GM19035 (cell line): ENCODE data around the gene EPHB2.

Experiments used
- ATAC-seq: cut with Tn5 transposase; IDR thresholded peaks from one replicate; pipeline ENCODE4 v1.9.1; 2021; ENCODE audit not compliant: unreplicated experiment

The EPHB2 gene

GRCh38 chr1:22877112-22877915 is 166.7 kb downstream of the EPHB2 start:
- no peak for ATAC-seq

GRCh38 chr1:22877980-22878379 is 167.3 kb downstream of the EPHB2 start:
- no peak for ATAC-seq

GRCh38 chr1:22878626-22879025 is 168.0 kb downstream of the EPHB2 start:
- no peak for ATAC-seq

- ATAC-seq, result no peak
These were observed 168.8 kb downstream of the EPHB2 start for GRCh38 chr1:22879445-22879844.

DNA sequence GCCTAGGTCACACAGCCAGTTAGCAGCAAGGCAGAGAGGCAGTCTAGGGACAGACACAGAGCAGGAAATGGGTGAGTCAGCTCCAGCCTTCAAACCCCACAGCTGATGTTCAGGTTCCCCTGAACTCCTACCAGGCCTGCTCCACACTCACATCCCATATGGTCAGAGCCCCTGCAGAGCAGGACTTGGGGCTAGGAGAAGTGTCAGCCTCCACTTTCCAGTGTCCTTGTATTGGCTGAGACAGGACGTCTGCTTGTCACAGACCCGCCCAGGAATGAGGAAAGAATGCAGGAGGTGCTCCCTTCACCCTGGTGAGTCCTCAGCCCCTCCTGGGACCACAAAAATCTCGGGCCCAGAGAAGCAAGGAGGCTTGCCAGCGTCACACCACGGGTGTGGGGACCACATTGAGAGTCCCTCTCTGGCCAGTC is 169.5 kb downstream of the EPHB2 start:
- ATAC-seq, result no peak

GRCh38 chr1:22883406-22883805 is 172.8 kb downstream of the EPHB2 start:
- no peak for ATAC-seq

DNA sequence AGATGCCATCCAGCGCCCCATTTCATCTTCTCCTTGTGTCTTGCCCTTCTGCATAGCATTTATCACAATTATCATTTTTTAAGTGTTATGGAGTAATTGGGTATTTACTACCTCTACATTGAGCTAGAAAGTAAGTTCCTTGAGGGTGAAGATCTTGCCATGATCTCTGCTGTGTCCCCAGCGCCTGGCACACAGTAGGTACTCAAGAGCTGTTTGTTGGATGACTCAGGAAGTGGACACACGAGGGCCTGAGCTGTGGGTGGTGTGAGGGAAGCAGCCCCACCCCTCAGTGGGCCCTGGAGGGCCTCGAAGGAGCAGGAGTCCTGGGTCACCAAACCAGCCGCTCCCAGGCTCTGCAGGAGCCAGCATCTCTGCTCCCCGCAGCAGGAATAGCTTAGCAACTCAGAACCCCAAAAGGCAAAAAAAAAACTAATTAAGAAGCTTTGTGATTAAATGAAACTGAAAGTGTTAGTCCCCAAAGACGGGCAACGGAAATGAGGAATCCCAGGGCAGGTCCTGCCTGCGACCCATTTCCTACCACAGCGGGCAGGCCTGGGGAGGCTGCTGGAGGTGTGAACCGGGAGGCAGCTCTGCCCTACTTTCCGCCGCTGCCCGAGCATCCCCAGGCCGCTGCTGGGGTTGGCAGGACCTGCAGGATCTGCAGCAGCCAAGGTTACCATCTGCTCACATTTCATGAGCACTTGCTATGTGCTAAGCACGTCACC is 174.3 kb downstream of the EPHB2 start:
- no peak for ATAC-seq

DNA sequence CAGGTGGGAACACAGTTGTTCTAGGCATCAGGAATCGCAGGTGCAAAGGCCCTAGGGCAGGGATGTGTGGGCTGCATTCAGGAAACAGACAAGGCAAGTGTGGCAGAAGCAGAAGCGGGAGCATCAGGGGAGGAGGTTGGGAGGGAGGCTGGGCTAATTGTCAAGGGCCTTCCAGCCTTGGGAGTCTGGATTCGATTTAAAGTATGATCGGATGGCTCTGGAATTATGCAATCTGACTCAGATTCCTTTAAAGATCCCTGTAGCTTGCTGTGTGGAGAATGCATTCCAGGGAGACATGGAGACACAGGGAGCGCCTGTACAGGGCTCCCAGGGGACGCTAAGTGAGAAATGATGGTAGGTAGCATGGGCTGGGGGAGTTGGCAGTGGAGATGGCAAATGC is 175.6 kb downstream of the EPHB2 start:
- ATAC-seq, result no peak

DNA sequence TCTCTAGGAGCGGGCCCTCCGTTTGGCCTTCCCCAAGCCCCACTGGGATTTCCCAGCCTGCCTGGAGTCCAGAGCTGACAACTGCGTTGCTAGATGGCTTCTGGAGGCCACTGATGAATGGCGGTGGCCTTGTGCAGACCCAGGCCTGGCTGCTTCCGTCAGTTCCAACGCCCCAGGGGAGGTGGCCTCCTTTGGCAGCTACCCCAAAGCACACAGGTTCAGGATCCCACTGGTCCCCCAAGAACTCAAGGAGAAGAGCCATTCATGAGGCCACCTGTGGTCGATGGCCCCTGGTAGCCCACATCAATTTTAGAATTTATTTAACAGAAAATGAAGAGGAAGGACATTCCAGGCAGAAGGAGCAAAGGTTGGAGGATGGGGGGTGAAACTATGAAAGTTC is 176.9 kb downstream of the EPHB2 start:
- ATAC-seq, result no peak

- no peak for ATAC-seq
These were observed 177.9 kb downstream of the EPHB2 start for GRCh38 chr1:22888320-22889075.

DNA sequence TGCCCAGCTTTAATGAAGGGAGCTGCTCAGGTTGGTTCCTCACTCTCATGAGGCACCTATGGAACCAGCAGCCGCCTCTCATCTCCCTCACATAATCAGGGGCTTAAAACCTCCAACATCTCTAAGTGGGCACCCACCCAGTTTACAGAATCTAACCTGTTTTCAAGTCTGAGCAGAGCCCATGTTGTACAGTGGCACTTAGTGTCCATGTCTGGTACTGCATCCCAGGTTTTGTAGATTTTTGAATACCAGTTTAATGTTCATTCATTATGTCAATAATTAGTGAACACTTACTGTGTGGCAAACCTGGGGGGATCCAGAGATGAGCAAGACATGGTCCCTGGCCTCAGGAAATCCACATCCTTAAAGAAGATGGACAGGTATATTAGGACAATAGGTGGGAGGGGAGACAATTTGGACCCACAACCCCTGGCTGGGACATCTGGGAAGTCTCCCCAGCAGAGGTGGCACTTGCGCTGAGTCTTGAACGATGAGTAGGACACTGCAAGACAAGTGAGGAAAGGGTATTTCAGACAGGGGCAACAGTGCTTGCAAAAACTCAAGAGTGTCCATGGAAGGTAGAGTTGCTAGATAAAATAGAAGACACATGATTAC is 178.7 kb downstream of the EPHB2 start:
- no peak for ATAC-seq

GRCh38 chr1:22892789-22893188 is 182.2 kb downstream of the EPHB2 start:
- ATAC-seq, result no peak

DNA sequence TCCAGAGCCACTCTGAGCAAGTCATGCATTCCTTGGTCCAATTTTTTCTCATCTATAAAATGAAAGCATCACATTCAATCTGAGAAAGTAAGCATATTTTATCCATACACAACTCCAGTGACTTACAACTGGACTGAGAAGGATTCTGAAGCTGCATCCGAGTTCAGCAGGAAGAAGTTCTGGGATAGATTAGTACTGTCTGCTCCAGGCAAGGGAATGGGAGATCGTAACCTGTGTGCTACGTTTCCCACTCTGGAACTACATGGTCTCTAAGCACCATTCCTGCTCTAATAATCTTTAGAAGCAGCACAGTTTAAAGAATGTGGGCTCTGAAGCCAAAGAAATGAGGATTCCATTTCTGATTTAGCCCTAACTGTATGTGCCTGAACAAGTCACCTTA is 182.7 kb downstream of the EPHB2 start:
- ATAC-seq, result no peak

DNA sequence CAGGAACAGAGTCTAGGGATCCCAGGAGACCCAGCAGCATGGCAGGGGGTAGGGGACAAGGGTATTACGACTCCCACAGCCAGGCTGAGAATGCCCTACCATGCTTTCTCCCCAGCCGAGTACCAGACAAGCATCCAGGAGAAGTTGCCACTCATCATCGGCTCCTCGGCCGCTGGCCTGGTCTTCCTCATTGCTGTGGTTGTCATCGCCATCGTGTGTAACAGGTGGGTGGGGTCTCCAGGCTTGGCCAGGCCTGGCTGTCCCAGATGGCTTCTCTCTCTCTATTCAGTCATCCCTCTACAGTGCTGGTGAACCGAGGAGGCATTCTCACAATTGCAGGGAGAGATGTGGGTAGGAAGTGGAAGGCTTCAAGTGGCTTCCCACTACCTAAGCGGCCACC is 184.7 kb downstream of the EPHB2 start:
- no peak for ATAC-seq

GRCh38 chr1:22896184-22896583 is 185.5 kb downstream of the EPHB2 start:
- no peak for ATAC-seq

DNA sequence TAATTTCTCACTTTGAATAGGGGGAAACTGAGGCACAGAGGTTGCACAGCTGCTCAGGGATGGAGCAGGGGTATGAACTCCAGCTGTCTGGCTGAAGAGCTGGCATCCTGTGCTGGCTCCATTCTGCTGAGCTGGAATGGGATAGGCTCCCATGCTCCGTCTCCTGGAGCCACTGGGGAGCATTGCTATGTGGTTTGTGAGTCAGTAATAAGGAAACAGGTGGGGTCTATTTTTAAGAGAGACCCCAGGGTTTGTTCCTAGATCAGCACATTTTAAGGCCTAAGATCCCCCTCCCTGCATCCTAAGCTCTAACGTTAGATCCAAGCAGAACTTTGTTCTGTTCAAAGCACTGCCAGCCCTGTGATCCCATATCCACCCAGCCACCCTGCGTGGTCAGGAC is 189.8 kb downstream of the EPHB2 start:
- no peak for ATAC-seq

DNA sequence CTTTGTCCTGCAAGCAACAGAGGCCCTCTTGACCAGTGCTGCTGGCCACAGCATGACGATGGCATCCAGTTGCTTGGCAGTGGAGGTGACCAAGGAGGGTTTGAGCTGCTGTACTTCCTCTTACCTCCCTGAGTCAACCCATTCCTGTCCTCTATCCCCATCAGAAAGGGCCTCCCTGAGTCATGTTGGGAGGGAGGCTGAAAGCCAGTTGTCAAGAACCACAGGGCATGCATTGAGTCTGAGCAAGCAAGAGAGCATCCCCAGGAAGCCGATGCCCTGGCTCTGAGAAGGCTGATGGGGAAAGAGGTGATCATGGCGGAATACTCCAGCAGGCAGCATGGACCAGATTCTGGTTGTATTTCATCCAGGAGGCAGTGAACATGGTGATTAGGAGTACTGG is 192.5 kb downstream of the EPHB2 start:
- ATAC-seq, result no peak

DNA sequence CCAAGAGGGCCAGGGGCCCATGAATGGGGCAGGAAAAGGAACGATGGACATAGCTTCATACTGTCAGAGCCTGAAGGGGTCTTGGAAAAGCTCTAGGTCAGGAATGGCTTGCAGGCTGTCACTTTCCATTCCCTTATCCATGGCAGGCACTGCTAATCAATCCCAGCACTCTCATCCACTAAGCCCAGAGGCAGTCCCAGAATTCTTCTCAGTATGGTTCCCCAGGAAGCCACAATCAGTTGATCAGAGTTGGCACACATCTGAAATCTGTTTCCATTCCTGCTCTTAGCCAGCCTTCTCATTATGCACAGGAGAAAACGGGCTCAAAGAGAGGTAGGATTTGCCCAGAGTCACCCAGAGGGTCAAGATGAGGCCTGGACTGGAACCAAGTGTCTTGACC is 196.3 kb downstream of the EPHB2 start:
- no peak for ATAC-seq

DNA sequence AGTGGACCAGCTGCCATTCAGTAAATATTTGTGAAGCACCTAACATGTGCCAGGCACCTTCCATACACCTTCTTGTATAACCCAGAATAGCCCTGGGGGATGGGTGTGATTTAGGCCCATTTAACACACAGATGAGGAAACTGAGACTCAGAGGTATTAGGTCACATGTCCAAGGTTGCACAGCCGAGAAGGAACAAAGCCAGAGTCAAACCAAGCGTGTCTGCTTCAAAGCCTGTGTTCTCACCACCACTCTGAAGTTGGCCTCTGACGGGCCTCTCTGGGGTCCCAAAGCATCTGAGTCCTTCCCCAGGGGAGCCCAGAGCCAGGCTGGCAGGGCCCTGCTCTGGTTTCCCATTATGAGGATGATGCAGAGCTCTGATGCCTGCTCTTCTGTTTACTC is 196.9 kb downstream of the EPHB2 start:
- no peak for ATAC-seq

- ATAC-seq, result no peak
These were observed 198.3 kb downstream of the EPHB2 start for GRCh38 chr1:22908880-22909426.

GRCh38 chr1:22910286-22910685 is 199.6 kb downstream of the EPHB2 start:
- no peak for ATAC-seq
